Osteocyte (in vitro differentiated cells): ENCODE data around the gene CTAGE15. TPM values are rescaled to one million over a fixed set of nuclear protein-coding genes. Genes with fewer than 3 reads are reported as not detected.
"Not testable (repeated sequence)": the region's sequence is repeated elsewhere in the genome, so short reads cannot be mapped to it uniquely, and the experiment has no call there.

ENCODE experiments used
- DNase-seq: peaks from one replicate; pipeline ENCODE4 v3.0.0; 2021; ENCODE audit warnings: mixed read lengths; ENCODE audit not compliant: unreplicated experiment; ENCODE audit errors: extremely low spot score
- H3K27ac Mint-ChIP-seq: one replicate; pipeline ENCODE4 v1.8.0; 2021; ENCODE audit warnings: mild to moderate bottlenecking, mixed read lengths; ENCODE audit not compliant: unreplicated experiment
- H3K27me3 Mint-ChIP-seq: one replicate; pipeline ENCODE4 v1.8.0; 2021; ENCODE audit warnings: mixed read lengths; ENCODE audit not compliant: unreplicated experiment
- H3K36me3 Mint-ChIP-seq: one replicate; pipeline ENCODE4 v1.8.0; 2021; ENCODE audit warnings: mixed read lengths; ENCODE audit not compliant: unreplicated experiment
- H3K4me1 Mint-ChIP-seq: one replicate; pipeline ENCODE4 v1.8.0; 2021; ENCODE audit warnings: mixed read lengths; ENCODE audit not compliant: unreplicated experiment
- H3K4me3 Mint-ChIP-seq: one replicate; pipeline ENCODE4 v1.8.0; 2021; ENCODE audit warnings: mild to moderate bottlenecking, moderate library complexity, mixed read lengths; ENCODE audit not compliant: unreplicated experiment
- H3K9me3 Mint-ChIP-seq: one replicate; pipeline ENCODE4 v1.8.0; 2021; ENCODE audit warnings: mixed read lengths; ENCODE audit not compliant: unreplicated experiment
- total RNA-seq: library from RNA; stranded (reverse); gene quantifications from 2 replicates; pipeline ENCODE4 v1.2.1, GENCODE V29; 2021

CTAGE15 gene
- total RNA-seq, 1 donor from 2014 or later: not detected

DNA sequence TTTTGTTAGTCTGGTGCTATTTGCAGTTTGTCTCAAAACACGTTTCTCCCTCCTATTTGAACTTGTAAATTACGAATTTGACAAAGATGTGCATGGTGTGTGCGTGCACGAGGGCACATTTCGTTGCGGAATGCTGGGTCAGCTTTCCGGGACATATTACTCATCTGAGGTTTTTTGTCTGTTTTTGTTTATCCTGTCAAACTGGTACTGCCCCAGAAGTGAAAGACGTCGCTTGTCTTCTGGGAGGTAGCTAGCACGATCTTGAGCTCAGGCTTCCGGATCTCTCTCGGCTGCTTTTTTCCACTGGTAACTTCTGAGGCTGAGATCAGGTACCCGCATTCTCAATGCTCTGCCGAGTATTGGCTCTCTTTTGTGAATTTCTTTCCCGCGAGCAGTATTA lies 49.6 kb downstream of the CTAGE15 start:
- H3K4me3 Mint-ChIP-seq, H3K27me3 Mint-ChIP-seq, H3K36me3 Mint-ChIP-seq, DNase-seq, H3K4me1 Mint-ChIP-seq, H3K27ac Mint-ChIP-seq, H3K9me3 Mint-ChIP-seq: not testable (repeated sequence)

DNA sequence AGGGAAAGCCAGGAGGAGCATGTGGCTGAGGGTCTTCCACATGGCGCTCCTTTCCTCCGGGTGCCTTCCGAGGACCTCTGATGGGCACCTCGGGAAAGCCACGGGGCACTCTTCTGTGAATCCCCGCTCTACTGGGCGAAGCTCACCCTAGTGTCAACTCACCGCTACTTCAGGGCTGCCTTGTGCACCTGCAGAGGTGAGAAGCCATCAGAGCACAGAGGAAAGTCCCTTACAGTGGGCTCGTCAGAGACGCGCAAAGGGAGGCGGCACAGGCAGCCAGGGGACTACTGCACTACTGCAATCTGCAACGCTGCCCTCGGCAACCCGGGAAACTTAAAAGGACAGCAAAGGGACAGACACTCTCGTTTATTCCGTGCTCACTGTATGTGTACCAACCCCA lies 50.5 kb downstream of the CTAGE15 start:
- not testable (repeated sequence) for H3K36me3 Mint-ChIP-seq, DNase-seq, H3K4me3 Mint-ChIP-seq, H3K9me3 Mint-ChIP-seq, H3K4me1 Mint-ChIP-seq, H3K27me3 Mint-ChIP-seq, H3K27ac Mint-ChIP-seq

Other genes starting within 250 kb of the CTAGE15 start
- gene FAM131B, start 209.1 kb upstream of the CTAGE15 start, total RNA-seq: 17.0 and 18.4 TPM in 2 replicates
- 370 and 412 TPM in 2 replicates for gene ZYX, start 190.5 kb upstream of the CTAGE15 start, total RNA-seq
- not detected in 2 replicates for gene EPHA1, start 162.9 kb upstream of the CTAGE15 start, total RNA-seq
- not detected in 2 replicates for gene TAS2R60, start 128.3 kb upstream of the CTAGE15 start, total RNA-seq
- gene TAS2R41, start 93.9 kb upstream of the CTAGE15 start, total RNA-seq: not detected in 2 replicates
- gene TCAF2, start 49.2 kb downstream of the CTAGE15 start, total RNA-seq: 2.2 and 2.5 TPM in 2 replicates
- gene CTAGE6, start 185.9 kb downstream of the CTAGE15 start, total RNA-seq: 0.60 and 0.86 TPM in 2 replicates